OCI-LY7 (cell line): Measurements from ENCODE around the gene SERTAD4.

Experiments
- EZH2phosphoT487 ChIP-seq: fragments of 200-600 bp; sonication (generic); IDR thresholded peaks from 2 replicates; pipeline ENCODE4 v1.6.1; 2018; ENCODE audit warnings: low read depth, borderline replicate concordance, mild to moderate bottlenecking, mixed run types, antibody characterized with exemption, low read length, moderate library complexity, mixed read lengths
- TF ChIP-seq, protein P1 (sequence below): fragments of 200-600 bp; sonication (generic); conservative IDR thresholded peaks from 2 replicates; pipeline ENCODE4 v1.5.1; 2014; ENCODE audit warnings: mild to moderate bottlenecking, antibody characterized with exemption, low read length, moderate library complexity, mixed read lengths

DNA sequence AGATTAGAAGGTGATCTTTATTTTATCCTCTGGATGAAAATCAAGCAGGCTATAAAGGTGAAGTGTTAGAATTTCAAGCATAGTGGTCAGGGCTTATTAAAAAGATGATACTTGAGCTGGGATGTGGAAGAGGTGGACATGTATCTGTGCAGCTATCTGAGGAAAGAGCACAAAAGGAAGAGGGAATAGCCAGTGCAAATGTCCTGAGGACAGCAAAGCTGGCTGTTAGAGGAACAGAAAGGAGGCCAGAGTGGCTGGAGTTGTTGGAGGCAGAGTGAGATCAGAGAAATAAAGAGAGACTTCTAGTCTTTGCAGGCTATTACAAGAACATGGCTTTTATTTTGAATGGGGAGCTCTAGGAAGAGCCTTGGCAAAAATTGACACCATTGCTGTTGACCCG lies 4.4 kb upstream of the SERTAD4 start:
- TF ChIP-seq, protein P1, sequence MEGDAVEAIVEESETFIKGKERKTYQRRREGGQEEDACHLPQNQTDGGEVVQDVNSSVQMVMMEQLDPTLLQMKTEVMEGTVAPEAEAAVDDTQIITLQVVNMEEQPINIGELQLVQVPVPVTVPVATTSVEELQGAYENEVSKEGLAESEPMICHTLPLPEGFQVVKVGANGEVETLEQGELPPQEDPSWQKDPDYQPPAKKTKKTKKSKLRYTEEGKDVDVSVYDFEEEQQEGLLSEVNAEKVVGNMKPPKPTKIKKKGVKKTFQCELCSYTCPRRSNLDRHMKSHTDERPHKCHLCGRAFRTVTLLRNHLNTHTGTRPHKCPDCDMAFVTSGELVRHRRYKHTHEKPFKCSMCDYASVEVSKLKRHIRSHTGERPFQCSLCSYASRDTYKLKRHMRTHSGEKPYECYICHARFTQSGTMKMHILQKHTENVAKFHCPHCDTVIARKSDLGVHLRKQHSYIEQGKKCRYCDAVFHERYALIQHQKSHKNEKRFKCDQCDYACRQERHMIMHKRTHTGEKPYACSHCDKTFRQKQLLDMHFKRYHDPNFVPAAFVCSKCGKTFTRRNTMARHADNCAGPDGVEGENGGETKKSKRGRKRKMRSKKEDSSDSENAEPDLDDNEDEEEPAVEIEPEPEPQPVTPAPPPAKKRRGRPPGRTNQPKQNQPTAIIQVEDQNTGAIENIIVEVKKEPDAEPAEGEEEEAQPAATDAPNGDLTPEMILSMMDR: no peak
- no peak for TF ChIP-seq EZH2phosphoT487
